ENCODE measurements around the gene TF.

Gene TF

GRCh38 chr3:133763797-133764683 lies 17.8 kb downstream of the TF start:
- H3K4me1 ChIP-seq (ENCODE audit: control insufficient read depth in 1 of 2, insufficient read depth in 2 of 2, low read length in 2 of 2), result no peaks in the 10 kb centered on the region
- H3K27me3 ChIP-seq (ENCODE audit: control insufficient read depth in 1 of 2, insufficient read depth in 2 of 2, low read length in 2 of 2), result no peaks in the 10 kb centered on the region
- no peak overlapping the region for H3K4me3 ChIP-seq (ENCODE audit: low read depth in 1 of 2, low read length in 2 of 2)
- H3K9me3 ChIP-seq (ENCODE audit: control insufficient read depth in 1 of 2, low read length in 2 of 2), result no peaks in the 10 kb centered on the region
- H3K9ac ChIP-seq (ENCODE audit: low read depth in 1 of 2, low read length in 2 of 2), result no peak overlapping the region
- H3K36me3 ChIP-seq (ENCODE audit: control insufficient read depth in 1 of 2, insufficient read depth in 2 of 2, low read length in 2 of 2), result no peaks in the 10 kb centered on the region
- H3K27ac ChIP-seq (ENCODE audit: low read depth, low read length), result no peak overlapping the region

GRCh38 chr3:133765256-133765655 lies 19.1 kb downstream of the TF start:
- no peaks in the 10 kb centered on the region for H3K9me3 ChIP-seq (ENCODE audit: control insufficient read depth in 1 of 2, low read length in 2 of 2)
- no peak overlapping the region for H3K4me3 ChIP-seq (ENCODE audit: low read depth in 1 of 2, low read length in 2 of 2)
- no peaks in the 10 kb centered on the region for H3K27me3 ChIP-seq (ENCODE audit: control insufficient read depth in 1 of 2, insufficient read depth in 2 of 2, low read length in 2 of 2)
- H3K4me1 ChIP-seq (ENCODE audit: control insufficient read depth in 1 of 2, insufficient read depth in 2 of 2, low read length in 2 of 2), result no peaks in the 10 kb centered on the region
- no peak overlapping the region for H3K27ac ChIP-seq (ENCODE audit: low read depth, low read length)
- H3K9ac ChIP-seq (ENCODE audit: low read depth in 1 of 2, low read length in 2 of 2), result no peak overlapping the region
- no peaks in the 10 kb centered on the region for H3K36me3 ChIP-seq (ENCODE audit: control insufficient read depth in 1 of 2, insufficient read depth in 2 of 2, low read length in 2 of 2)

GRCh38 chr3:133767607-133768006 lies 21.4 kb downstream of the TF start:
- Histone ChIP-seq H3K9me3 (ENCODE audit: control insufficient read depth in 1 of 2, low read length in 2 of 2) (no peaks in the 10 kb centered on the region), H3K36me3 (ENCODE audit: control insufficient read depth in 1 of 2, insufficient read depth in 2 of 2, low read length in 2 of 2) (no peaks in the 10 kb centered on the region), H3K4me1 (ENCODE audit: control insufficient read depth in 1 of 2, insufficient read depth in 2 of 2, low read length in 2 of 2) (no peaks in the 10 kb centered on the region), H3K9ac (ENCODE audit: low read depth in 1 of 2, low read length in 2 of 2) (no peak overlapping the region), H3K4me3 (ENCODE audit: low read depth in 1 of 2, low read length in 2 of 2) (no peak overlapping the region), H3K27me3 (ENCODE audit: control insufficient read depth in 1 of 2, insufficient read depth in 2 of 2, low read length in 2 of 2) (no peaks in the 10 kb centered on the region), H3K27ac (ENCODE audit: low read depth, low read length) (no peak overlapping the region)

- Histone ChIP-seq H3K4me1 (ENCODE audit: control insufficient read depth in 1 of 2, insufficient read depth in 2 of 2, low read length in 2 of 2) (no peaks in the 10 kb centered on the region), H3K9ac (ENCODE audit: low read depth in 1 of 2, low read length in 2 of 2) (no peak overlapping the region), H3K4me3 (ENCODE audit: low read depth in 1 of 2, low read length in 2 of 2) (no peak overlapping the region), H3K9me3 (ENCODE audit: control insufficient read depth in 1 of 2, low read length in 2 of 2) (no peaks in the 10 kb centered on the region), H3K27me3 (ENCODE audit: control insufficient read depth in 1 of 2, insufficient read depth in 2 of 2, low read length in 2 of 2) (no peaks in the 10 kb centered on the region), H3K36me3 (ENCODE audit: control insufficient read depth in 1 of 2, insufficient read depth in 2 of 2, low read length in 2 of 2) (no peaks in the 10 kb centered on the region), H3K27ac (ENCODE audit: low read depth, low read length) (no peak overlapping the region)
Measured at GRCh38 chr3:133769536-133769935, 23.3 kb downstream of the TF start.

- H3K27ac ChIP-seq (ENCODE audit: low read depth, low read length), result no peak overlapping the region
- H3K9ac ChIP-seq (ENCODE audit: low read depth in 1 of 2, low read length in 2 of 2), result no peak overlapping the region
- no peaks in the 10 kb centered on the region for H3K4me1 ChIP-seq (ENCODE audit: control insufficient read depth in 1 of 2, insufficient read depth in 2 of 2, low read length in 2 of 2)
- no peaks in the 10 kb centered on the region for H3K9me3 ChIP-seq (ENCODE audit: control insufficient read depth in 1 of 2, low read length in 2 of 2)
- no peaks in the 10 kb centered on the region for H3K36me3 ChIP-seq (ENCODE audit: control insufficient read depth in 1 of 2, insufficient read depth in 2 of 2, low read length in 2 of 2)
- H3K27me3 ChIP-seq (ENCODE audit: control insufficient read depth in 1 of 2, insufficient read depth in 2 of 2, low read length in 2 of 2), result no peaks in the 10 kb centered on the region
- H3K4me3 ChIP-seq (ENCODE audit: low read depth in 1 of 2, low read length in 2 of 2), result no peak overlapping the region
Measured at GRCh38 chr3:133773732-133774131, 27.5 kb downstream of the TF start.

GRCh38 chr3:133775309-133775708 lies 29.1 kb downstream of the TF start:
- peaks cover 0 to 3% of the 10 kb centered on the region in 2 donors for H3K27me3 ChIP-seq (ENCODE audit: control insufficient read depth in 1 of 2, insufficient read depth in 2 of 2, low read length in 2 of 2)
- H3K4me3 ChIP-seq (ENCODE audit: low read depth in 1 of 2, low read length in 2 of 2), result no peak overlapping the region
- no peaks in the 10 kb centered on the region for H3K9me3 ChIP-seq (ENCODE audit: control insufficient read depth in 1 of 2, low read length in 2 of 2)
- H3K36me3 ChIP-seq (ENCODE audit: control insufficient read depth in 1 of 2, insufficient read depth in 2 of 2, low read length in 2 of 2), result no peaks in the 10 kb centered on the region
- no peaks in the 10 kb centered on the region for H3K4me1 ChIP-seq (ENCODE audit: control insufficient read depth in 1 of 2, insufficient read depth in 2 of 2, low read length in 2 of 2)
- H3K27ac ChIP-seq (ENCODE audit: low read depth, low read length), result no peak overlapping the region
- H3K9ac ChIP-seq (ENCODE audit: low read depth in 1 of 2, low read length in 2 of 2), result no peak overlapping the region

GRCh38 chr3:133775835-133776234 lies 29.6 kb downstream of the TF start:
- Histone ChIP-seq H3K27me3 (ENCODE audit: control insufficient read depth in 1 of 2, insufficient read depth in 2 of 2, low read length in 2 of 2) (peaks cover 0 to 3% of the 10 kb centered on the region in 2 donors), H3K4me1 (ENCODE audit: control insufficient read depth in 1 of 2, insufficient read depth in 2 of 2, low read length in 2 of 2) (no peaks in the 10 kb centered on the region), H3K27ac (ENCODE audit: low read depth, low read length) (no peak overlapping the region), H3K9ac (ENCODE audit: low read depth in 1 of 2, low read length in 2 of 2) (no peak overlapping the region), H3K9me3 (ENCODE audit: control insufficient read depth in 1 of 2, low read length in 2 of 2) (no peaks in the 10 kb centered on the region), H3K36me3 (ENCODE audit: control insufficient read depth in 1 of 2, insufficient read depth in 2 of 2, low read length in 2 of 2) (no peaks in the 10 kb centered on the region), H3K4me3 (ENCODE audit: low read depth in 1 of 2, low read length in 2 of 2) (no peak overlapping the region)

GRCh38 chr3:133776794-133777438 lies 30.7 kb downstream of the TF start:
- H3K4me3 ChIP-seq (ENCODE audit: low read depth in 1 of 2, low read length in 2 of 2), result no peak overlapping the region
- no peaks in the 10 kb centered on the region for H3K4me1 ChIP-seq (ENCODE audit: control insufficient read depth in 1 of 2, insufficient read depth in 2 of 2, low read length in 2 of 2)
- no peak overlapping the region for H3K9ac ChIP-seq (ENCODE audit: low read depth in 1 of 2, low read length in 2 of 2)
- no peak overlapping the region for H3K27ac ChIP-seq (ENCODE audit: low read depth, low read length)
- H3K27me3 ChIP-seq (ENCODE audit: control insufficient read depth in 1 of 2, insufficient read depth in 2 of 2, low read length in 2 of 2), result peaks cover 0 to 3% of the 10 kb centered on the region in 2 donors
- H3K36me3 ChIP-seq (ENCODE audit: control insufficient read depth in 1 of 2, insufficient read depth in 2 of 2, low read length in 2 of 2), result no peaks in the 10 kb centered on the region
- no peaks in the 10 kb centered on the region for H3K9me3 ChIP-seq (ENCODE audit: control insufficient read depth in 1 of 2, low read length in 2 of 2)

- no peak overlapping the region for H3K27ac ChIP-seq (ENCODE audit: low read depth, low read length)
- H3K9me3 ChIP-seq (ENCODE audit: control insufficient read depth in 1 of 2, low read length in 2 of 2), result no peaks in the 10 kb centered on the region
Measured at GRCh38 chr3:133777807-133778568, 31.8 kb downstream of the TF start.

More at GRCh38 chr3:133777807-133778568, 31.8 kb downstream of the TF start:
- H3K4me1 ChIP-seq (ENCODE audit: control insufficient read depth in 1 of 2, insufficient read depth in 2 of 2, low read length in 2 of 2), result no peaks in the 10 kb centered on the region
- peaks cover 0 to 3% of the 10 kb centered on the region in 2 donors for H3K27me3 ChIP-seq (ENCODE audit: control insufficient read depth in 1 of 2, insufficient read depth in 2 of 2, low read length in 2 of 2)
- H3K36me3 ChIP-seq (ENCODE audit: control insufficient read depth in 1 of 2, insufficient read depth in 2 of 2, low read length in 2 of 2), result no peaks in the 10 kb centered on the region
- no peak overlapping the region for H3K9ac ChIP-seq (ENCODE audit: low read depth in 1 of 2, low read length in 2 of 2)
- no peak overlapping the region for H3K4me3 ChIP-seq (ENCODE audit: low read depth in 1 of 2, low read length in 2 of 2)

All from duodenal mucosa (tissue), 2 donors.